Right lobe of liver (tissue), 4 donors: ENCODE measurements around the gene ITPR2.

Experiments used
- POLR2A ChIP-seq: fragments of 450-650 bp; IDR thresholded peaks from one replicate; pipeline ENCODE4 v1.6.1; 2017; ENCODE audit warnings: antibody characterized with exemption, mild to moderate bottlenecking
- TF ChIP-seq, protein P1 (sequence below), 4 donors: fragments of 200-600 bp in 3 of 4; fragments of 450-650 bp in 1 of 4; IDR thresholded peaks; one replicate each; pipeline versions ENCODE4 v1.5.1 to v1.8.0; 2016 to 2022; ENCODE audit warnings: antibody characterized with exemption in 4 of 4, mild to moderate bottlenecking in 2 of 4
- donor health status: DM: no; HTN: no; CAD: no.
- donor health status: DM: no; HTN: no; CAD: no.
- donor health status: DM: no; HTN: yes; CAD: no.

DNA sequence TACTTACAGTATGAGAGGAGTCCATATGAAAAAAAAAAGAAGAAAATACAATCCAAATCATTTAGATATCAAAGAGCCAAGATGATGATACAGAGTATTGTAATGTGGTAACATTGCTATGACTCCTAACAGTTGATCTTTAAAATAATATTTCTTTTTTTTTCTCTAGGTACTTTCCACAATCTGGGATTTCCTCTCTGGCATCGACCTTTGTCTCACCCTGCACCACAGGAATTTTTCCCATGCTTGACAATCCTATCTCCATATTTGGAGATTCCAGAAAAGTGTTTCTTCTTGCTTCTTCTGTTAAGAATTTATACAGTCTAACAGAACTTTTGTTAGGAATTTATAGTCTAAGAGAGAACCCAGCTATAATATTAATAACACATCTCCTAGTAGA, 184.4 kb downstream of the ITPR2 start:
- TF ChIP-seq, protein P1, sequence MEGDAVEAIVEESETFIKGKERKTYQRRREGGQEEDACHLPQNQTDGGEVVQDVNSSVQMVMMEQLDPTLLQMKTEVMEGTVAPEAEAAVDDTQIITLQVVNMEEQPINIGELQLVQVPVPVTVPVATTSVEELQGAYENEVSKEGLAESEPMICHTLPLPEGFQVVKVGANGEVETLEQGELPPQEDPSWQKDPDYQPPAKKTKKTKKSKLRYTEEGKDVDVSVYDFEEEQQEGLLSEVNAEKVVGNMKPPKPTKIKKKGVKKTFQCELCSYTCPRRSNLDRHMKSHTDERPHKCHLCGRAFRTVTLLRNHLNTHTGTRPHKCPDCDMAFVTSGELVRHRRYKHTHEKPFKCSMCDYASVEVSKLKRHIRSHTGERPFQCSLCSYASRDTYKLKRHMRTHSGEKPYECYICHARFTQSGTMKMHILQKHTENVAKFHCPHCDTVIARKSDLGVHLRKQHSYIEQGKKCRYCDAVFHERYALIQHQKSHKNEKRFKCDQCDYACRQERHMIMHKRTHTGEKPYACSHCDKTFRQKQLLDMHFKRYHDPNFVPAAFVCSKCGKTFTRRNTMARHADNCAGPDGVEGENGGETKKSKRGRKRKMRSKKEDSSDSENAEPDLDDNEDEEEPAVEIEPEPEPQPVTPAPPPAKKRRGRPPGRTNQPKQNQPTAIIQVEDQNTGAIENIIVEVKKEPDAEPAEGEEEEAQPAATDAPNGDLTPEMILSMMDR (IDR thresholded peaks at IDR 0.05): no peak
- no peak for TF ChIP-seq POLR2A
